ENCODE results near the gene TRIM46.

The TRIM46 gene

GRCh38 chr1:155199792-155200191 is 26.1 kb downstream of the TRIM46 start:
- Histone ChIP-seq H3K9ac (ENCODE audit: low read length) (no peak overlapping the region), H3K4me1 (ENCODE audit: control insufficient read depth, insufficient read depth, low read length) (peaks cover 11% of the 10 kb centered on the region), H3K36me3 (ENCODE audit: control insufficient read depth, insufficient read depth, low read length) (peaks cover 74% of the 10 kb centered on the region), H3K4me3 (ENCODE audit: low read depth, low read length) (no peak overlapping the region), H3K27me3 (ENCODE audit: control insufficient read depth, insufficient read depth, low read length) (no peaks in the 10 kb centered on the region), H3K27ac (ENCODE audit: low read depth, low read length) (no peak overlapping the region), H3K9me3 (ENCODE audit: control insufficient read depth, insufficient read depth, low read depth, low read length) (no peaks in the 10 kb centered on the region)

- H3K27ac ChIP-seq (ENCODE audit: low read depth, low read length), result no peak overlapping the region
- H3K9me3 ChIP-seq (ENCODE audit: control insufficient read depth, insufficient read depth, low read depth, low read length), result no peaks in the 10 kb centered on the region
- H3K27me3 ChIP-seq (ENCODE audit: control insufficient read depth, insufficient read depth, low read length), result no peaks in the 10 kb centered on the region
Observed at GRCh38 chr1:155200920-155201319, 27.3 kb downstream of the TRIM46 start.

GRCh38 chr1:155202198-155202597 is 28.5 kb downstream of the TRIM46 start:
- Histone ChIP-seq H3K9me3 (ENCODE audit: control insufficient read depth, insufficient read depth, low read depth, low read length) (no peaks in the 10 kb centered on the region), H3K36me3 (ENCODE audit: control insufficient read depth, insufficient read depth, low read length) (peaks cover 70% of the 10 kb centered on the region), H3K9ac (ENCODE audit: low read length) (no peak overlapping the region)

More at GRCh38 chr1:155200920-155201319, 27.3 kb downstream of the TRIM46 start:
- Histone ChIP-seq H3K4me3 (ENCODE audit: low read depth, low read length) (no peak overlapping the region), H3K9ac (ENCODE audit: low read length) (no peak overlapping the region), H3K4me1 (ENCODE audit: control insufficient read depth, insufficient read depth, low read length) (peaks cover 11% of the 10 kb centered on the region), H3K36me3 (ENCODE audit: control insufficient read depth, insufficient read depth, low read length) (peaks cover 78% of the 10 kb centered on the region)

GRCh38 chr1:155202731-155203515 is 29.3 kb downstream of the TRIM46 start:
- no peak overlapping the region for H3K9ac ChIP-seq (ENCODE audit: low read length)
- peaks cover 63% of the 10 kb centered on the region for H3K36me3 ChIP-seq (ENCODE audit: control insufficient read depth, insufficient read depth, low read length)
- no peaks in the 10 kb centered on the region for H3K27me3 ChIP-seq (ENCODE audit: control insufficient read depth, insufficient read depth, low read length)
- no peaks in the 10 kb centered on the region for H3K9me3 ChIP-seq (ENCODE audit: control insufficient read depth, insufficient read depth, low read depth, low read length)
- H3K27ac ChIP-seq (ENCODE audit: low read depth, low read length), result no peak overlapping the region
- no peak overlapping the region for H3K4me3 ChIP-seq (ENCODE audit: low read depth, low read length)
- H3K4me1 ChIP-seq (ENCODE audit: control insufficient read depth, insufficient read depth, low read length), result peaks cover 8% of the 10 kb centered on the region

More at GRCh38 chr1:155202198-155202597, 28.5 kb downstream of the TRIM46 start:
- no peaks in the 10 kb centered on the region for H3K27me3 ChIP-seq (ENCODE audit: control insufficient read depth, insufficient read depth, low read length)
- peaks cover 6% of the 10 kb centered on the region; the same call in 1 of the 2 replicates for H3K4me1 ChIP-seq (ENCODE audit: control insufficient read depth, insufficient read depth, low read length)
- no peak overlapping the region for H3K4me3 ChIP-seq (ENCODE audit: low read depth, low read length)
- no peak overlapping the region for H3K27ac ChIP-seq (ENCODE audit: low read depth, low read length)

GRCh38 chr1:155205035-155205434 is 31.4 kb downstream of the TRIM46 start:
- no peak overlapping the region for H3K27ac ChIP-seq (ENCODE audit: low read depth, low read length)
- no peak overlapping the region for H3K9ac ChIP-seq (ENCODE audit: low read length)
- H3K4me3 ChIP-seq (ENCODE audit: low read depth, low read length), result no peak overlapping the region
- H3K36me3 ChIP-seq (ENCODE audit: control insufficient read depth, insufficient read depth, low read length), result peaks cover 46% of the 10 kb centered on the region
- peaks cover 15% of the 10 kb centered on the region for H3K4me1 ChIP-seq (ENCODE audit: control insufficient read depth, insufficient read depth, low read length)
- H3K9me3 ChIP-seq (ENCODE audit: control insufficient read depth, insufficient read depth, low read depth, low read length), result no peaks in the 10 kb centered on the region
- no peaks in the 10 kb centered on the region for H3K27me3 ChIP-seq (ENCODE audit: control insufficient read depth, insufficient read depth, low read length)

- Histone ChIP-seq H3K27ac (ENCODE audit: low read depth, low read length) (no peak overlapping the region), H3K4me1 (ENCODE audit: control insufficient read depth, insufficient read depth, low read length) (peaks cover 15% of the 10 kb centered on the region), H3K9ac (ENCODE audit: low read length) (no peak overlapping the region), H3K4me3 (ENCODE audit: low read depth, low read length) (no peak overlapping the region), H3K9me3 (ENCODE audit: control insufficient read depth, insufficient read depth, low read depth, low read length) (no peaks in the 10 kb centered on the region), H3K27me3 (ENCODE audit: control insufficient read depth, insufficient read depth, low read length) (no peaks in the 10 kb centered on the region), H3K36me3 (ENCODE audit: control insufficient read depth, insufficient read depth, low read length) (peaks cover 40% of the 10 kb centered on the region)
Observed at GRCh38 chr1:155205969-155206593, 32.4 kb downstream of the TRIM46 start.

GRCh38 chr1:155206891-155207805 is 33.5 kb downstream of the TRIM46 start:
- no peak overlapping the region; the same call in 1 of the 2 replicates for H3K27ac ChIP-seq (ENCODE audit: low read depth, low read length)

GRCh38 chr1:155207806-155208540 is 34.3 kb downstream of the TRIM46 start, which contains the start of gene THBS3:
TSS of gene THBS3 (minus strand) at chr1:155207897. CDS start at chr1:155207876, 21 bp downstream.
- Histone ChIP-seq H3K27me3 (ENCODE audit: control insufficient read depth, insufficient read depth, low read length) (no peaks in the 10 kb centered on the region), H3K9me3 (ENCODE audit: control insufficient read depth, insufficient read depth, low read depth, low read length) (no peaks in the 10 kb centered on the region), H3K27ac (ENCODE audit: low read depth, low read length) (peak within 1 kb of the TSS; percentile 98), H3K4me1 (ENCODE audit: control insufficient read depth, insufficient read depth, low read length) (peaks cover 15% of the 10 kb centered on the region), H3K9ac (ENCODE audit: low read length) (peak within 1 kb of the TSS; percentile 91), H3K36me3 (ENCODE audit: control insufficient read depth, insufficient read depth, low read length) (peaks cover 25% of the 10 kb centered on the region), H3K4me3 (ENCODE audit: low read depth, low read length) (peak within 1 kb of the TSS; percentile 85)

More at GRCh38 chr1:155206891-155207805, 33.5 kb downstream of the TRIM46 start:
- Histone ChIP-seq H3K9ac (ENCODE audit: low read length) (peak overlapping the region; percentile 79), H3K9me3 (ENCODE audit: control insufficient read depth, insufficient read depth, low read depth, low read length) (no peaks in the 10 kb centered on the region), H3K4me1 (ENCODE audit: control insufficient read depth, insufficient read depth, low read length) (peaks cover 15% of the 10 kb centered on the region), H3K27me3 (ENCODE audit: control insufficient read depth, insufficient read depth, low read length) (no peaks in the 10 kb centered on the region), H3K4me3 (ENCODE audit: low read depth, low read length) (peak overlapping the region; percentile 85), H3K36me3 (ENCODE audit: control insufficient read depth, insufficient read depth, low read length) (peaks cover 32% of the 10 kb centered on the region)

GRCh38 chr1:155208541-155209311 is 35.1 kb downstream of the TRIM46 start, which contains the start of gene MTX1:
TSS of gene MTX1 (plus strand) at chr1:155208695. CDS start at chr1:155208805, 110 bp downstream.
- Histone ChIP-seq H3K4me1 (ENCODE audit: control insufficient read depth, insufficient read depth, low read length) (peaks cover 15% of the 10 kb centered on the region), H3K36me3 (ENCODE audit: control insufficient read depth, insufficient read depth, low read length) (peaks cover 19% of the 10 kb centered on the region), H3K4me3 (ENCODE audit: low read depth, low read length) (peak within 1 kb of the TSS; percentile 85), H3K27ac (ENCODE audit: low read depth, low read length) (peak within 1 kb of the TSS; percentile 98), H3K9me3 (ENCODE audit: control insufficient read depth, insufficient read depth, low read depth, low read length) (no peaks in the 10 kb centered on the region), H3K9ac (ENCODE audit: low read length) (peak within 1 kb of the TSS; percentile 91), H3K27me3 (ENCODE audit: control insufficient read depth, insufficient read depth, low read length) (no peaks in the 10 kb centered on the region)

Measured in HUES6 (cell line).